SKM-1 treated with dmso at 0.1 percent for 144 hours (cell line): ENCODE measurements around the gene BTBD7.
"Not testable (repeated sequence)": the region's sequence is repeated elsewhere in the genome, so short reads cannot be mapped to it uniquely, and the experiment has no call there.

ENCODE experiments used
- DNase-seq: peaks from one replicate; lab custom pipeline; 2025; ENCODE audit not compliant: unreplicated experiment; lab: John Stamatoyannopoulos, UW

The BTBD7 gene, protein sequence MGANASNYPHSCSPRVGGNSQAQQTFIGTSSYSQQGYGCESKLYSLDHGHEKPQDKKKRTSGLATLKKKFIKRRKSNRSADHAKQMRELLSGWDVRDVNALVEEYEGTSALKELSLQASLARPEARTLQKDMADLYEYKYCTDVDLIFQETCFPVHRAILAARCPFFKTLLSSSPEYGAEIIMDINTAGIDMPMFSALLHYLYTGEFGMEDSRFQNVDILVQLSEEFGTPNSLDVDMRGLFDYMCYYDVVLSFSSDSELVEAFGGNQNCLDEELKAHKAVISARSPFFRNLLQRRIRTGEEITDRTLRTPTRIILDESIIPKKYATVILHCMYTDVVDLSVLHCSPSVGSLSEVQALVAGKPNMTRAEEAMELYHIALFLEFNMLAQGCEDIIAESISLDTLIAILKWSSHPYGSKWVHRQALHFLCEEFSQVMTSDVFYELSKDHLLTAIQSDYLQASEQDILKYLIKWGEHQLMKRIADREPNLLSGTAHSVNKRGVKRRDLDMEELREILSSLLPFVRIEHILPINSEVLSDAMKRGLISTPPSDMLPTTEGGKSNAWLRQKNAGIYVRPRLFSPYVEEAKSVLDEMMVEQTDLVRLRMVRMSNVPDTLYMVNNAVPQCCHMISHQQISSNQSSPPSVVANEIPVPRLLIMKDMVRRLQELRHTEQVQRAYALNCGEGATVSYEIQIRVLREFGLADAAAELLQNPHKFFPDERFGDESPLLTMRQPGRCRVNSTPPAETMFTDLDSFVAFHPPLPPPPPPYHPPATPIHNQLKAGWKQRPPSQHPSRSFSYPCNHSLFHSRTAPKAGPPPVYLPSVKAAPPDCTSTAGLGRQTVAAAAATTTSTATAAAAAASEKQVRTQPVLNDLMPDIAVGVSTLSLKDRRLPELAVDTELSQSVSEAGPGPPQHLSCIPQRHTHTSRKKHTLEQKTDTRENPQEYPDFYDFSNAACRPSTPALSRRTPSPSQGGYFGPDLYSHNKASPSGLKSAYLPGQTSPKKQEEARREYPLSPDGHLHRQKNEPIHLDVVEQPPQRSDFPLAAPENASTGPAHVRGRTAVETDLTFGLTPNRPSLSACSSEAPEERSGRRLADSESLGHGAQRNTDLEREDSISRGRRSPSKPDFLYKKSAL

DNA sequence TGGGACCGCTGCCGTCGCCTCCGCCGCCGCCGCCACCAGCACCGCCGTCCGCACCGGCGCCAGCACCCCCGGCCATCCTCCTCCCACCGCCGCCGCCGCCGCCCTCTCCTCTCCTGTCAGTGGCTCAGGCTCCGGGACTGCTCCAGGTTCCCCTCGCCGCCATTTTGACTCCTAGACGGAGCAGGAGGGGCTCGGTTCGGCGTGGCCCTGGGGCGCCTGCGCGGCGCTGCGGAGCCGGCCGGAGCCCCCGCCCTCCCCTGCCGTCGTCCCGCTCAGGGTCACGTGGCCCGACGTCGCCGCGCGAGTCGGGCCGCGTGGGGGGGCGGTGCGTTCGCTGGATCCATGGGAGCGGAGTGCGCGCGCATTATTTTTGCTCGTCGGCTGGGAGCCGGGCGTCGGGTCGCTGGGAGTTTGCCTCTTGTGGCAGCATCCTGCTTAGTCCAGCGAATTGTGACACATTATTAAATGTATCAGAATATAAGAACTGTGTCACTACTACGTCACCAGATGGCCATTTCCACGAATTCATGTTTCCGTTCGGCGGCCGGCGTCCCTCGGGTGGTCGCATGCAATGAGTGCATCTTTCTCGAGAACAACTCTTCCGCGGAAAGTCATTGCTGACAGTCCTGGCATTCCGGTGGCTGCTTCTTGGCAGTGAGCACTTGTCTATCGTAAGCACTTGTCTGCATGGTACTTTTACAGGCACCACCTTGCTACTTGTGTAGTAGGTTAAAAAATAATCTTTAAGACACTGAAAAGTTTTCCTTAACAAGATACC, at the start of gene BTBD7:
BTBD7 (minus strand) TSS at position 184 of the 778 bp plus-strand sequence. CDS start 36,985 bp downstream, outside the sequence.
- peak; percentile 75 for DNase-seq

DNA sequence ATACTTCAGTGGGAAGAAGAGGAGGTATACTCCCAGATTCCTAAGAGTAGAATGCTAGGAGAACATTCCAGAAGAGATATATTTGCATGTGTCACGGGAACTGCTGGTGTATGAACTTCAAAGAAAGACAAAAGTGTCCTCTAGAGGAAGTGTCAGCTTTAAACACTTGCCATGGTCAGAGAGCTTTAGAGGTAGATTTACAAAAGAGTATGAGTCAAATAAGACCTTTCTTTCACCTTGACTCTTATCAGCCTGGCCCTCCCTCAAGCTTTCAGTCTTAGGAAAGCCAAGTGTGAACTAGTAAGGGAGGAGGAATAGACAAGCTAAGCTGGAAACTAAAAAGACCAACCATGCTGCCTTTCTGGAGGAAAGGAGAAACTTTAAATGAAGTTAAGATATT, 48.8 kb upstream of the BTBD7 start:
- no peak for DNase-seq

DNA sequence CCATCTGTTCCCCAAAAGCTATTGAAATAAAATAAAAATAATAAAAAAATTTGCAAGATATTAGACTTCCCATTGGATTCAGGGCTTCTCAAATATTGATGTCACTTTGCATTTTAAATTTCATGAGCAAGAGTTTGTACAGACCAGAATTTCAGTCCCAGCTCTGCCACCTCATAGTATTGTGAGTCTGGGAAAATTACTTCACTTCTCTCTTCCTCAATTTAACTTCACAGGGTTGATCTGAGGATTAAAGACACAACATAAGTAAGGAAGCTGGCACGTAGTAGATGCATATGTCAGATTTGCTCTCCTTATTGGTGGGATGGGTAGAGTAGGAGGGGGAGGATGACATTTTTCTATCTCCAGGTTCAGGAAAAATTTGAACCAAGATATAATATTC, 47.0 kb upstream of the BTBD7 start:
- DNase-seq: peak; percentile 2

DNA sequence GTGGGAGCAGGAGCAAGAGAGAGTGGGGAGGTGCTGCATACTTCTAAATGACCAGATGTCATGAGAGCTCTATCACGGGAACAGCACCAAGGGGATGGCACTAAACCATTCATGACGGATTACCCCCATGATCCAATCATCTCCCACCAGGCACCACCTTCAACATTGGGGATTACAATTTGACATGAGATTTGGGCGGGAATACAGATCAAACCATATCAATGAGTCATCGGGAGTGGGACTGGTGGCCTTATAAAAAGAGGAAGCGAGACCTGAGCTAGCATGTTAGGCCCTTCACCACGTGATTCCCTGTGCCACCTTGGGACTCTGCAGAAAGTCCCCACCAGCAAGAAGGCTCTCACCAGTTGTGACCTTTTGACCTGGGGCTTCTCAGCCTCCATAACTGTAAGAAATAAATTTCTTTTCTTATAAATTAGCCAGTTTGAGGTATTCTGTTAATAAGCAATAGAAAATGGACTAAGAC, 42.9 kb upstream of the BTBD7 start:
- peak; percentile 4 for DNase-seq

DNA sequence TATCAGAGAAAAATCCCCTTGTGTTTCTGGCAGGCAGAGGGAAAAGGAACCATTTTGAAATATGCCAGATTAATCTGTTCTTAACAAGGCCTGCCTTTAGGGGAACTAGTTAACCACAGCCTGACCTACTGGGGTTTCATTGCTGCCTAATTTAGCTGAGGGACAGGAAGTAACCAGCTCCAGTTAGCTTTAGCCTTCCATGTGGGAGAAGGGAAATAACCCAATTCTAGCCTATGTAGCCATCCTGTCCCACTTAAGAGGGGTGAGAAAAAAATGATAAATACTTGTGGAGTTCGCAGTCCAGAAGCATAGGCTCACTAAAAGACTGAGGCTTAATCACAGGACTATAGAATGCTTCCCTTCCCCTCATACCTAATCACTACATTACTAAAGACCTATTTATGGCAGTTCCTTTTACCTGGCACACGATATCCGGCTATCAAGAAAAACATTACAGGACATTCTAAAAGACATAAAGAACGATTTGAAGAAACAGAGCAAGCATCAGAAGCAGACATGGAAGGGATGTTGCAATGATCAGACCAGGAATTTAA, 37.0 kb upstream of the BTBD7 start:
- DNase-seq: peak; percentile 68

DNA sequence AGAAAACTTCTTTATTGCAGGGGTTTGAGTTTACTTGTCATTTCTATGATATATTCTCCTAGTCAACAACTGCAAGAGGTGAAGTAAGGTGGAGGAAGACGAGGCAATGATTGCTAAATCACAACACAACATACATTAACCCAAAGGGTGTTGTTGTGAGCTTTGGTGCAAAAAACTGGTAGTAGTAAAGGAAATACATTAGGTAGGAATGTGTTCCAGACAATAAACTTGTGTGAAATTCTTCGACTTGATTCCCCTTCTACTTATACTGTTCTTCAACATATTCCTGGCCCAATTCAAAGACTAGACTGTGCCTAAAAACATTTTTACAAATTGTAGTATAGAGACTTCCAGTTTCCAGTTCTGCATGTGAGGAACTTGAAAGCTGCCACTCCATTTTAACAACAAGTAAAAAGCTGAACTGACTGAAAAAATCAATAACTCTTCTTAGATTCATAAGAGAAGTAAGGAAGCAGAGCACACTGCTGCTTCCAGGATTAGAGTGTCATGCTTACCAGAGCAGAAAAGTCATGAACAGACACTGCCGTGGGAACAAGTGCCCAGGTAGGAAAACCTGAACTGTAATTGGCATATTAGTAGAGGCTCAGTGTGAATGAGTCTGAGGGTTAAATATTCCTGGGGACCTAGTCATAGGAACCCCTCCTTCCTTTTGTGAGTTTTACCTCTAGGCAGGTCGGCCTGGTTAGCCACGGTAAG, 36.3 kb upstream of the BTBD7 start:
- no peak for DNase-seq

DNA sequence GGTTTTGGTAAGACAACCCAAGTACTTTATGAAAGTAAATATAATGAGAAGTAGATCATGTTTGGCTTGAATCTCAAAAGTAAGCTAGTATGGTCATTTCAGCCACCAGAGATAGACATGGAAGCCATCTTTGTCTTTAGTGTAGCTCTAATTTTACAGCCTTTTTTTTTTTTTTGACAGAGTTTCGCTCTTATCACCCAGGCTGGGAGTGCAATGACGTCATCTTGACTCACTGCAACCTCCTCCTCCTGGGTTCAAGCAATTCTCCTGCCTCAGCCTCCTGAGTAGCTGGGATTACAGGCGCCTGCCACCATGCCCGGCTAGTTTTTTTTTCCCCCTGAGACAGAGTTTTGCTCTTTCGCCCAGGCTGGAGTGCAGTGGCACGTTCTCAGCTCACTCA, 22.0 kb upstream of the BTBD7 start:
- DNase-seq: not testable (repeated sequence)

DNA sequence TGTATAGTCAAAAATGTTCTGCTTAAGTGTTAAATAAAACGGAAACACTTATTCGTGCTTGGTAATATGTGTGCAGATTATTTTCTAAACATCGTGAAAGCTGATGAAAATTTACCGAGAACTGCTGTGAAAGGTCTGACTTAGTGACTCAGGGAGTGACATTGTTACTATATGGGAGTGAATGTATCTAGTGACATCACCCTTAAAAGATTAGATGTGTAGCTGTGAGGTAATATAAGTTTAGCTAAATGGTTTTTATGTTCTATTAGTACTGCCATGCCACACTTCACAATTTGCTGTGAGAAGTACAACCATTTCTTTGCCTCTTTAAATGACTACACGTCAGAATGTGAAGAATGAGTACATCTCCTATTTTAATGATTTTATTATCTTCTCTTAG, 15.5 kb upstream of the BTBD7 start:
- no peak for DNase-seq

DNA sequence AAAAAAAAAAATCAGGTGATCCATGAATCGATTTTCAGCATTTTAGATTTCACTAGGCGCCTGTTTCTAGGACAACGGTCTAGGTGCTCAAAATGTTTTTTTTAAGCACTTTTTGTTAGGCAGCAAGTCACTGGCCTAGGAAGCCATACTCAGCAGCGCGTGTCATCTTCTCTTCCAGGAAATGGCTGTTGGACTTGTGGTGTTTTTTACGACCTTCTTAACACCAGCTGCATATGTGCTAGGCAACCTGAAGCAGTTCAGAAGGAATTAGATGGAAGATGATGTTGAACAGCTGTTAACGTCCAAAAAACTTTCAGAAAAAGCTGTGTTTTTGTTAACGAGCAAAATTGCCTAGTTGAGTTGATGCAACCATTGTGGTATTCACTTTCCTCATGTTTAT, 15.0 kb upstream of the BTBD7 start:
- no peak for DNase-seq

DNA sequence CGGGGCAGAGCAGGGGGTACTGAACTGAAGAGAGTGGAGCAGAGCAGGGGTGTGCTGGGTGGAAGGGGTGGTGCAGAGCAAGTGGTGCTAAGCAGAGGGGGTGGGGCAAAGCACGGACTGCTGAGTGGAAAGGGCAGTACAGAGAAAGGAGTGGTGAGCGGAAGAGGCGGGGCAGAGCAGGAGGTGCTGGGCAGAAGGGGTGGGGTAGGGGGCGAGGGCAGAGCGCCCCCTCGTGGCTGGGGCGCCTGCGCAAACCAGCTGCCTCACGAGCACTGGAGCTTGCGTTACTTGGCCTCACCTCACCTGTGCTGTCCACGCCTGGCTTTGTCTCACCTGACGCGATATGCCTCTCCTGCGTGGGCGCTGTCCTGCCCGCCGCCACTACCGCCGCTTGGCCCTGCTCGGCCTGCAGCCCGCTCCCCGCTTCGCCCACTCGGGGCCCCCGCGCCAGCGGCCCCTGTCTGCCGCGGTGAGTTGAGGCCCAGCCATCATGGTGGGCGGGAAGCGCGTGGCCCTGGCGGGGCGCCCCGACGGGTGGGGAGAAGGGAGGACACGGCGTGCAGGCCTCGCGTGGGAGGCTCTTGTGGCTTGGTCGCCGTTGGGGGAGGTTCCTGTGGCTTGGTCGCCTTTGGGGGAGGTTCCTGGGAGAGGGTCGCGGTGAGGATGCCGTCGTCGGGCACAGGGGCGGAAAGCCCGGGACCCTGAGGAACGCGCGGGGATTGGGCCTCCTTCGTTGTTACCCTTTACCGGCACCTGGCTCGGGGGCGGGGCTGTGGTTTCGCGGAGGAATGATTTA, 14.3 kb upstream of the BTBD7 start, which contains the start of gene COX8C:
COX8C (plus strand) TSS at position 257 of the 796 bp plus-strand sequence; CDS start at position 344, 87 bp downstream.
- no peak for DNase-seq

DNA sequence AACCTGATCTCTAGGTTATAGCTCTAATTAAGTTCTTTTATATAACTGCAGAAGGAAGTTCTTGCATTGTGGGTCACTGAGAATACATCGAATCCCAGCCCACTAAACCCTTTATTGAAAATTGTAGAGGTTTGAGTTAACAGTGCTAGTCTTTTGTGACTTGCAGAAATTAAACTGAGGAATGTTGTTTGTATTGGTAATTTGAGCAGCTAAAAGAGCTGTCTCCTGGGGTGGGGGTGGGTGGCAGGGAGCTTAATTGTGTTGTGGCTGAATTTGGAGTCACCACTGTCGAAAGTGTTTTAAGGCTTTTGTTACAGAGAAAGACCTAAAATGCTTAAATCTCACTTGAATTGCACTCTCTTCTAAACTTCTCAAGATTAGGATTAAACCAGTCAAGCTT, 11.0 kb upstream of the BTBD7 start:
- DNase-seq: no peak

DNA sequence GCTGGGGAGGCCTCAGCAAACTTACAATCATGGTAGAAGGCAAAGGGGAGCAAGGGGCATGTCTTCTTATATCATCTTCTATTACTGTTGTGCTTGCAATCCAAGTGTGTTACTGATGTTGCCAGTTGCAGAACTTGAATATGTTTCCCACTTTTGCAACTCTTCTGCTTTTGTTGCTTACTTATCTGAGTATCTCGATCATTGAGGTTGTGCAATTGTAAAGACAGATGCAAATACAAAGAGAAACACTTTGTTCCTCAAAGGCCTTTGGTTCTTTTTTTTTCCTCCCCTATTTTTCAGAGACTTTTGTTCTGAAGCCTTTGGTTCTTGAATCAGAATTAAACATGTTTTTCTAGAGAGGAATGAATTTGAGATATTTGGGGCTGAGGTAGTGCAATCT, 10.4 kb upstream of the BTBD7 start:
- DNase-seq: peak; percentile 77

DNA sequence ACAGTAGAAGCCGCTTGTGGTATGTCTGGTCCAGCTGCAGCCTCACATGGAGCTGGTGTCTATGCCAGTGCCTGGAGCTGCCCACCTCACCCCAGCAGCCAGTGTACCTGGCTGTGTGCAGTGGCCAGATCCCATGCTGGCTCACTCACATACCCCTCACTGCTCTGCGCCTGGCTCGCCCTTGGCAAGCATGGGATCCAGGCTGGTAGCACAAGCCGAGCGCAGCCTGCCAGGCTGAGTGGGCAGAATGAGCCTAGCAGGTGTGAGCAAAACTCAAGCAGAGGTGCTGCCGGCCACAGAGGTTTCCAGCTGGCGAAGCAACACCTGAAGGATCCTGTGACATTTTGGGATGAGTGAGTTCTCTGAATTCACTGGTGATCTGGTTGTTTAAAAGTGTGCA, 5.0 kb upstream of the BTBD7 start:
- DNase-seq: no peak

DNA sequence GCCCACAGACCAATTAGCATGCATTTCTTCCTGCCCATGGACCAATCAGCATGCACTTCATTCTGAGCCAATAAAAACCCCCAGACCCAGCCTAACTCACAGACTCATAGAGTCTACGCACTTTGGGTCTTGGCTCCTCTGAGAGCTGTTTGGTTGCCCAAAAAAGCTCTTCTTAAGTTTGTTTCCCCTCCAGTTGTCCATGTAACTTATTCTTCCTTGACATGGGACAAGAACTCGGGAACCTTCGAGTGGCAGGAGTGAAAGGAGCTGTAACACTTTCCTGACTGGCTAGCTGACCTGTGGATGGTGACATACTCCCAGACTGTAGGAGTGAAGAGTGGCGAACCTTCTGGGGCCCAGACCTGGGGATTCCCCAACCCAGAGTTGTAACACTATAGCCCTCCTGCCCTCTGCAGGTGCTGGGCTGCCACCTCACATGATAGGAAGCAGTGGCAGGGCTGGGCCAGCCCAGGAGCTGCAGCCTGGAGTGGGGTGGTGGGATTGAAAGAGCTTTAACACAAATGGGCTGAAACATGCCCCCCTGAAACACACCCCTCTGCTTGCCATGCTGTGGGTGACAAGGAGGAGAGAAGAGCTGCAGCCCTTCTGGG, 4.4 kb upstream of the BTBD7 start:
- no peak for DNase-seq

DNA sequence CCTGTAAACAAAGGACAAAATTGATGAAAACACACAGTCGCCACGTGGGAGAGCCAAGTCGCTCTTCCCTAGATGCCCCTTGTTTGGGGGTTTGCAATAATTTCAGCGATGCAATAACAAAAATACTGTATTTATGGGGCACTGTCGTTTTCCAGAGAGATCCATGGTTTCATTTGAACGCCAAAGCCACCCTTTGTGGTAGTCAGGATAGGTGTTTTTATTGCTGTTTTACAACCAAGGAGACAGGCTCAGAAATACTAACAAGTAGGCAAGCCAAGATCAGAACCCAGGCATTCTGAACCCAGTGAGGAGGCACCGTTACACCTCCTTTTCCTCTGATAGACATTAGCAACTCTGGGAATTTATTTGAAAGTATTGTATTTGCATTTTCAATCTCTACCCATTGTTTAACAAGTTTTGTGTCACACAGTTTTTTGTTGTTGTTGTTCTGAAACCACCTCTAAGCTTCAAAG, 831 bp upstream of the BTBD7 start:
- no peak for DNase-seq

DNA sequence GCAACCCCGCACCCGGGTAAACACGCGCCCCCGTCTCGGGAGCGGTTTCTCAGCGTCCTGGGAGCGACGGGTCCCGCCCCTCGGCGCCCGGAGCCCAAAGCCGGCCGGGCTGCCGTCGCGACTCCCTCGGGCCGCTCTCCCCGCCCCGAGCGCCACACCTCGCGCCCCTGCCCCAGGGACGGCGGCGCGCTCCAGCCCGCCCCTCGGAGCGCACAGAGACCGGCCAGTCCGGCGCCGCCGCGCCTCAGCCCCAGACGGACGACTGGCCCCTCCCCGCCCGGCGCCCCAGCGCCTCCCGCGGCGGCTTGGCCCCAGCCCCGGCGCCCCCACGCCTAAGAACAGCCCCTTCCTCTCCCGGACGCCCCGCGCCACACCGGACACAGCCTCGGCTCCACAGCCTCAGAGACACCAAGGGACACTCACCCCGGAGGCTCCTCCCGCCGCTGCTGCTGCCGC, 411 bp downstream of the BTBD7 start:
- DNase-seq: no peak

DNA sequence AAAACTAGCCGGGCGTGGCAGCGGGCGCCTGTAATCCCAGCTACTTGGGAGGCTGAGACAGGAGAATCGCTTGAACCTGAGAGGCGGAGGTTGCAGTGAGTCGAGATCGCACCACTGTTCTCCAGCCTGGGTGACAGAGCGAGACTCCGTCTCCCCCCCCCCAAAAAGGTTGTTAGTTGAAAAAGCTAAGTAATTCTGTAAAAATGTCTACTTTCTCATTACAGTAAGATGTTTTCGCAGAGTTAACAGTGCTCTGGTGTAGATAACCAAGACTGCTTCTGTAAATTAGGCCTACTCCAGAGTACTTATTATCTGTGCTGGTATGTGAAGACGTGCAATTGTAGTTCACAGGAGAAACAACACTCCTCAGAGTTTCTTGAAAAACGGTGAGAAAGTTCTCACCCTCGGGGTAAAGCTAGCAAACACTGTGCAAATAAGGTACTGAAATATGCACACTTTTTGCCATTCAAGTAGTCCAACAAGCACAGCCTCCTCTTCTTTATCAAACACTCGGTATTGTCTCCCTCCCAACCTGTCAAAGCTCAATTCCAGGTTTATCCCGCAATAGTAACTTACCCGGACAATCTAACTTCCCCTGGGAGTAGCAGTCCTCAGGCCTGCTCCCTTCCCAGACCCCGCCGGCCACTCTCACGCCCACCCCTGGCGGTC, 974 bp downstream of the BTBD7 start:
- DNase-seq: no peak
